Measurements from ENCODE around the gene BRSK1.

The BRSK1 gene

DNA sequence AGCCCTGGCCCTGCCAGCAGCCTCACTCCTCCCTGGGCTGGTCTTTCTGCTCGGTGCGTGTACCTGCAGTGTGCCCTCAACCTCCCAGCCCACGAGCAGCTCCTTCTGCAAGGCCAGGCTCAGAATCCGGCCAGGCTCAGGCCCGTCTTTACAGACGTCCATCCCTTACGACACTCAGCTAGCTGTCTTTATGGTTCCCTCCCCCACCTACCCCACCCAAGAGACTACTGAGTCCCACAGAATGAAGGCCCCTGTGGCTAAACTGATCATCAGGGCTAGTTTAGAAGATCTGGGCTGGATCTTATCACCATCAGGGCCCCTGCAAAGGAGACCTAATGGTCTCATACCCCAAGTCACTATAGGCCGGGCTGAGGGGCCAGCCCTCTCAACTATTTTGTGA, 30.6 kb downstream of the BRSK1 start:
- Histone ChIP-seq H3K36me3 (no peaks in the 10 kb centered on the region), H3K4me3 (ENCODE audit: low read depth in 1 of 2, low read length in 1 of 2) (no peak overlapping the region), H3K4me1 (ENCODE audit: control insufficient read depth in 1 of 2, insufficient read depth in 1 of 2, low read depth in 1 of 2, low read length in 1 of 2) (peaks cover 0 to 4% of the 10 kb centered on the region in 2 experiments), H3K27me3 (no peaks in the 10 kb centered on the region), H3K27ac (no peak overlapping the region), H3K9me3 (no peaks in the 10 kb centered on the region)
- TF ChIP-seq, protein P1, sequence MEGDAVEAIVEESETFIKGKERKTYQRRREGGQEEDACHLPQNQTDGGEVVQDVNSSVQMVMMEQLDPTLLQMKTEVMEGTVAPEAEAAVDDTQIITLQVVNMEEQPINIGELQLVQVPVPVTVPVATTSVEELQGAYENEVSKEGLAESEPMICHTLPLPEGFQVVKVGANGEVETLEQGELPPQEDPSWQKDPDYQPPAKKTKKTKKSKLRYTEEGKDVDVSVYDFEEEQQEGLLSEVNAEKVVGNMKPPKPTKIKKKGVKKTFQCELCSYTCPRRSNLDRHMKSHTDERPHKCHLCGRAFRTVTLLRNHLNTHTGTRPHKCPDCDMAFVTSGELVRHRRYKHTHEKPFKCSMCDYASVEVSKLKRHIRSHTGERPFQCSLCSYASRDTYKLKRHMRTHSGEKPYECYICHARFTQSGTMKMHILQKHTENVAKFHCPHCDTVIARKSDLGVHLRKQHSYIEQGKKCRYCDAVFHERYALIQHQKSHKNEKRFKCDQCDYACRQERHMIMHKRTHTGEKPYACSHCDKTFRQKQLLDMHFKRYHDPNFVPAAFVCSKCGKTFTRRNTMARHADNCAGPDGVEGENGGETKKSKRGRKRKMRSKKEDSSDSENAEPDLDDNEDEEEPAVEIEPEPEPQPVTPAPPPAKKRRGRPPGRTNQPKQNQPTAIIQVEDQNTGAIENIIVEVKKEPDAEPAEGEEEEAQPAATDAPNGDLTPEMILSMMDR (IDR thresholded peaks at IDR 0.05), result no peak

DNA sequence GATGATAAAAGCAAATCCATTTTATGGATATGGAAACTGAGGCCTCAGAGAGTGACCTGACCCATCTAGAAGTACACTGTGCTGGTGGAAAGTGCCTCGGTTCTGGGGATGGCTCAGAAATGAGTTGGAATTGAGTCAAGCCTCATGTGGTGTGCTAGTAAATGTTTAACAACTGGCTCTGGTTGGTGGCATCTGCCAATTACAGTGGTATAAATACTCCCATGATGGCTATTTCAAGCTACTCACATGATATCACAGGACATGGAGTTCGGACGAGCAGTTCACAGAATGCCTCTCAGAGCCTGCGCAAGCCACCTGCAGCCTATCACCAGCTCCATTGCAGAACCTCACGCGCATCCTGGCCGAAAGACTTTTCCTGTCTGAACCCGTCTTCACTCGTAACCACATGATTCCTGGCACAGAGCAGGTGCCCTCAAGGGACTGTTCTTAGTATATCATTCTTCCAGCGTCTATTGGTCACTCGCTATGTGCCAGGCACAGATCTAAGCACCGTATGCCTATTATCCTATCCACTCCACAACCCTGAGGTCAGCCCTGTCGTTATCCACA, 32.2 kb downstream of the BRSK1 start:
- Histone ChIP-seq H3K27me3 (no peaks in the 10 kb centered on the region), H3K36me3 (no peaks in the 10 kb centered on the region), H3K27ac (no peak overlapping the region), H3K4me1 (ENCODE audit: control insufficient read depth in 1 of 2, insufficient read depth in 1 of 2, low read depth in 1 of 2, low read length in 1 of 2) (peaks cover 4 to 7% of the 10 kb centered on the region in 2 experiments), H3K9me3 (no peaks in the 10 kb centered on the region), H3K4me3 (ENCODE audit: low read depth in 1 of 2, low read length in 1 of 2) (no peak overlapping the region)
- TF ChIP-seq, protein P1 (IDR thresholded peaks at IDR 0.05), result no peak

DNA sequence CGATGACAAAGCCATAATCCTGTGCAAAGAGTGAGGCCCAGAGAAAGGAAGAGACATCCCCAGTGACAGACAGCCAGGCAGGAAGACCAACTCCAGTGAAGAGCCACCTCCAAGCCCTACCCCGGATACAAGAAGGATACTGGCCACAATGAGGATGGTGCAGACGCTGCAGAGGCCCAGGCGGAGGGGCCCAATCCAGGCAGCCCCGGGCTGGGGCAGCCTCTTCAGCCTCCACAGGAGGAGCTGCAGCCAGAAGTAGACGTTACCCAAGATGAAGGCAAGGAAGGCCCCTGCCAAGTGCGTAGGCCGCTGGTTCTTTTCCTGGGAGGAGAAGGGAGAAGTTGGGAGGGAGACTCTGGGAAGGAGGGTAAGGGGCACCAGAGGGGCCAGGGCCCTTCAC, 32.8 kb downstream of the BRSK1 start:
- Histone ChIP-seq H3K9me3 (no peaks in the 10 kb centered on the region), H3K4me1 (ENCODE audit: control insufficient read depth in 1 of 2, insufficient read depth in 1 of 2, low read depth in 1 of 2, low read length in 1 of 2) (peaks cover 10 to 13% of the 10 kb centered on the region in 2 experiments), H3K4me3 (ENCODE audit: low read depth in 1 of 2, low read length in 1 of 2) (no peak overlapping the region), H3K27ac (no peak overlapping the region), H3K36me3 (no peaks in the 10 kb centered on the region), H3K27me3 (no peaks in the 10 kb centered on the region)
- TF ChIP-seq, protein P1 (IDR thresholded peaks at IDR 0.05), result no peak

DNA sequence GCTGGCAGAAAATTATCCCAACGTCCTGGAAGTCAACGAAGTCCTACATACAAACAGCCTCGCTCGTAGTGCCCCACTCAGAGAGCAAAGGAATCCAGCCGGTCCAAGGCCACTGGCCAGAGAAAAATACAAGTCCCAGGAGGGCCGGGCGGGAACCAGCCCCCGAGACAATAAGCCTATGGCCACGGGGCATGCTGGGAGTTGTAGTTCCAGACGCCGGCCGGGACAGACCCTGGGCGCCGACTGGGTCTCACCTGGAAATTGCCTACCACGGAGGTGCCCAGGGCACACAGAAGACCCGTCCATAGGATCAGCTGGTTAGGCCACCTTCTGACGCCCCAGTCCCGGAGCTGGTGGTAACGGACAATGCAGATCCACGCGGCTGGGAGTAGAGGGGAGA, 36.0 kb downstream of the BRSK1 start:
- no peaks in the 10 kb centered on the region for H3K27me3 ChIP-seq
- no peak overlapping the region for H3K4me3 ChIP-seq (ENCODE audit: low read depth in 1 of 2, low read length in 1 of 2)
- peaks cover 25 to 35% of the 10 kb centered on the region in 2 experiments for H3K4me1 ChIP-seq (ENCODE audit: control insufficient read depth in 1 of 2, insufficient read depth in 1 of 2, low read depth in 1 of 2, low read length in 1 of 2)
- TF ChIP-seq, protein P1 (IDR thresholded peaks at IDR 0.05), result no peak
- H3K36me3 ChIP-seq, result no peaks in the 10 kb centered on the region
- H3K27ac ChIP-seq, result no peak overlapping the region
- H3K9me3 ChIP-seq, result no peaks in the 10 kb centered on the region

DNA sequence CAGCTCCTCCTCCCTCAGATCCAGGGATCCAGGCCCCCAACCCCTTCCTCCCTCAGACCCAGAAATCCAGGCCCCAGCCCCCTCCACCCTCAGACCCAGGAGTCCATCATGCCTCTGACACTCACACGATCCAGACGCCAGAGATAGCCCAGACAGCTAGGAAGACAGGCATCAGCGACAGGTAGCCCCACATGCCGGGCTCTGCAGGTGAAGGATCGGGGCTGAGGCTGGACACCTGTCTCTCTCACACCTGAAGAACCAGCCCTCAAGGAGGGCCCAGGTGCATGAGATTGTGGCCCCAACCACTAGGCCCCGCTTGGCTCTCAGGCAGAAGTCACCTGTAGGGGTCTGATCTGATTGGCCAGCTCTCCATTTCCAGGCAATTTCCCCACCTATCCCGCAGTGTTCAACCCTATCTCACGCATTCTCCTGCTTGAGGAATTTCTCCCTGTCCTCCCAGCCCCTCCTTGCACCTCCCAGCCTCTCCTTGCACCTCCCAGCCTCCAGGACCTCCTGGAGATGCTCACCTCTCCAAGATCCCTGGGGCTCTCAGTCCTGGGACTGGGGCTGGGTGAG, 37.1 kb downstream of the BRSK1 start:
- Histone ChIP-seq H3K27ac (no peak overlapping the region), H3K9me3 (no peaks in the 10 kb centered on the region), H3K36me3 (no peaks in the 10 kb centered on the region), H3K4me1 (ENCODE audit: control insufficient read depth in 1 of 2, insufficient read depth in 1 of 2, low read depth in 1 of 2, low read length in 1 of 2) (peaks cover 37 to 45% of the 10 kb centered on the region in 2 experiments), H3K4me3 (ENCODE audit: low read depth in 1 of 2, low read length in 1 of 2) (no peak overlapping the region), H3K27me3 (no peaks in the 10 kb centered on the region)
- TF ChIP-seq, protein P1 (IDR thresholded peaks at IDR 0.05), result no peak
